Suprapubic skin (tissue), 3 donors: ENCODE data around the gene EIF2A.

Experiments
- CTCF ChIP-seq, 2 donors: fragments of 200-600 bp in 1 of 2; fragments of 450-650 bp in 1 of 2; sonication (generic) in 1 of 2; IDR thresholded peaks; one replicate each; pipeline ENCODE4 v1.5.1; 2016 to 2019; ENCODE audit warnings: antibody characterized with exemption in 2 of 2, mild to moderate bottlenecking in 1 of 2, moderate library complexity in 1 of 2
- POLR2A ChIP-seq, 2 donors: fragments of 450-650 bp; IDR thresholded peaks; one replicate each; pipeline ENCODE4 v1.6.1; 2017; ENCODE audit warnings: antibody characterized with exemption in 2 of 2, mild to moderate bottlenecking in 2 of 2, moderate library complexity in 2 of 2

- TF ChIP-seq CTCF (IDR thresholded peaks at IDR 0.05) (no peak), POLR2A (IDR thresholded peaks at IDR 0.05) (no peak)
These were observed 60.9 kb downstream of the EIF2A start for GRCh38 chr3:150607267-150608065.
